HG02798 (cell line): Measurements from ENCODE around the gene PLCB1.

Source experiments
- ATAC-seq: cut with Tn5 transposase; IDR thresholded peaks from one replicate; pipeline ENCODE4 v1.9.1; 2021; ENCODE audit warnings: mild to moderate bottlenecking; ENCODE audit not compliant: unreplicated experiment, poor library complexity

The PLCB1 gene

DNA sequence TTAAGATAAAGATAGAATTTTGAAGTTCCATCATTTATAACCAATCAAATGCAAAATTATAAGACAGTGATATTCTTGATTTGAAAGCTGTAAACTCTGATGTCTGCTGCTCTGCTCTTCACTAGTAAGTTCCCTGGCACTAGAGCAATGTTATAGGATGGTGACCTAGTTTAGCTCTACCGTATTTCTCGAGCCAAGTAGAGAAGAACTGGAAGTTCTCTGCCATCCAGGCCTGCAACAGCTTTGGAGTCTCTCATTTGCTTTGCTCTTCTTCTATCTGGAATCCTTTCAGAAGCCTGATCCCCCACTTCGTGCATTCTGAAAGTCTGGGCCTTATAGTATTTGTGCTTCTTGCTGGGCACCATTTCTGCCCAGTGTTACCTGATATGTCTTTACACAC lies 100.3 kb downstream of the PLCB1 start:
- no peak for ATAC-seq

DNA sequence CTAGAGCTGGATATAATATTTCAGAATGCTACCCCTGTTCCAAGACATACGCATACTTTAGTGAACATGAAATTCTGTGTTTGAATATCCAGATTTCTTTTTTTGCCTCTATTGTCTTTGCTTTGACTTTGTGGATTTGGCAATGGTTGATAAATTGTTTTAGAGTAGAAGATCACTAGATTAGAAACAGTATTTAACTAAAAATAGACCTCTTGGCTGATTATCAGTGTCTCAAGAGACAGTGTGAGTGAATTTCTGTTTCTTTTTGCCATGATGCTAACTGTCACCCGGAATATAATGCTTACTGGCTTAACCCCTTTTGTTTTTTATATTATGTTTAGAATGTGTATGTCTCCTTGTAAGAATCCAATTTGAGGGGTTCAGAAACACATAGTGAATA lies 102.5 kb downstream of the PLCB1 start:
- ATAC-seq: no peak

DNA sequence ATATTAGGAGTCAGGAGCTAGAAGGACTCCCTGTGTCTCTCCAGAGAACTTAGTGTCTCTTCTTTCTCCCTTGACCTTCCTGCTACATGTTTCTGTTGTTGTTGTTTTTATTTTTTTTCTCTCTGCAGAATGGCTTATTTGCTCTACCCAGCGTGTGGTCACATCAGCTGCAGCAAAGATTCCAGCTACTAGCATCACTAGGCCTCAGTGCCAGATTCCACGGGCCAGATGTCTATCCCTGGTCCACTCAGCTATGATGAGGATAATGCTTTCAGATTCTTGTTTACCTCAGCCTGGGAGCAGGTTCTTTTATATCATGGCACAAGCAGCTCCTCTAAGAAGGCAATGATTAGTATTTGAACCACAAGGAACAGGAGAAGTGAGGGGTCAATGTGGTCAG lies 110.0 kb downstream of the PLCB1 start:
- ATAC-seq: no peak

DNA sequence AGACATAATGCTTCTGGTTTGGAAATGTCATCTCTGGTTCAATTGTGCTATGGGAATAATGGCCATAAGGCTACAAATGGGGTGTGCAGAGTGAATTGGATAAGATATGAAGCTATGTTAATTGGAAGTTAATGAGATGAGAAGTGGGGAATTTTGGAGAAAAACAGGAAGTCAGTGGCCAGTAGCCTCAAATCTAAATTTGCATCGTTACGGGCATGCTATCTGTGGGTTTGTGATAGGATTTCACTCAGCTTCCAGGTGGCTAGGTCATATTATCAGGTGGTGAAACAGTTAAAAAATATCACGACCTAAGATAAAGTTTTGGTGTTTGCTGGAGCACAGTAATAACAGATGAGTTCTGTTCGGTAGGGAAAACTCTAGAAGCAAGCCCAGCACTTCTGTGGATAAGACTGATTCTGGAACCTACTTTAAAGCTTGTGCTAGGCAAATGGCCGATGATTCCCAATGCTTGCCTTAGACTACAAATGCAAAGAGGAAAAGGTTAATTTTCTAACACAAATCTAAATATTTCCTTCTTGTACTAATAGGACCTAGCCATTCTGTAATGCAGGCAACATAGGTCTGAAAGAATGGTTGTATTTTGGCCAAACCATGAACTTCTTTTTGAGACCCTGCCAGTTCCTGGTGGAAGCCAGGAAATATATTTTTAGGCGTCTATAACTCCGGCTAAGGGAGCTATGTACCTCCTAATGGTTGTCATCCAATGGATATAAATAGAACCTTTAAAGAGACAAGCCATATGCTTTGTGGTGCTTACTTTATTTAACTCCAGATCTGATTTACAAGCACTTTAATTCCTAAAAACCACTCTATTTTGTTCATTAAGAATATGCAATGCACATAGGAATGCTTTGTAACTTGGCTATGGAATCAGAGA lies 111.0 kb downstream of the PLCB1 start:
- no peak for ATAC-seq

DNA sequence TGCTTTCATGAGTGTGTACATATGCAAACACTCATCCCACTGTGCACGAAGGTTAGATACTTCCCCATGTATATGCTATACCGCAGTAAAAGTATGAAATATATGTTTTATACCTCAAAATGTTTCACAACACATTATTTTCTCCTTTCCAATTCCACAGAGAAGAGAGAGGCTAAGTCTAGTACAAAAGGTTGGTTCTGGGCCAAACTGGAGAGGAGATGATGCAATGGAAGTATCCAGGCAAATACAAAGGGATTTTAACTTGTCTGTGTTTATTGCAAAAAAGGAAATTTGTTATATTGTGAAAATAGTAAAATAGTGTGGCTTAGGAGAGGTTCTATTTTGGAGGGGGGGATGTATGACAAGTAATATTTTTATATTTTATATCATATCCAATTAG lies 112.6 kb downstream of the PLCB1 start:
- no peak for ATAC-seq

DNA sequence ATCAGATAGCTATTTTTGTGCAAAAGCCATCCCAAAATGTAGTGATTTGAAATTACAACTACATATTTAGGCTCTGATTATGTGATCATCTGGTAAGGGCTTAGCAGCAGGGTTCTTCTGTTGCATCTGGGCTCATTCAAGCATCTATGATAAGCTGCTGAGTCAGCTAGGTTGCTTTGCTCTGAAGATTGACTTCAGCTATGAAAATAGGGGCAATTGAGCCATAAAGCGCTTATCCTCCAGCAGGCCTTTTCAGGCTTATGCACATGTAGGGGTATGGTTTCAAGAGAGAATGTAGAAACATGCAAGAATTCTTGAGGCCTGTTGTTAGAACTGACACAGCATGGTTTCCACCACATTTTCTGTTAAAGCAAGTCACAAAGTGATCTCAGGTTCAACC lies 114.1 kb downstream of the PLCB1 start:
- ATAC-seq: no peak

DNA sequence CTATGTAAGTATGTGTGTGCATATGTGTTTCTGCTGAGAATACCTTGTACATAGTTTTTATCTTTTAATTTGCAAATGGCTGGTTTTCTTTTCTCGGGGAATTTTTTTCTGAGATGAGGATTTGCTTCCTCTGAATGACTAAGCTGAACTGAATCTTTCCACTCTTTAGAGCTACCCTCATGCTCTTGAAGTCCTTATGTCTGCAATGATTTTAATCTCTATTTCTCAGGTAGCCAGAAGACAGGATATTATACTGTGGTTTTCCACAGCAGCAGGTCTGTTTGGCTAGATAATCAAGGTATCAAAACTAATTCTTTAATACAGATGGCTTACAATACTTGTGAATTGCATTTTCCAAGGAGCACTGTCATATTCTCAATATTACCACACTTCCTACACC lies 114.7 kb downstream of the PLCB1 start:
- no peak for ATAC-seq

DNA sequence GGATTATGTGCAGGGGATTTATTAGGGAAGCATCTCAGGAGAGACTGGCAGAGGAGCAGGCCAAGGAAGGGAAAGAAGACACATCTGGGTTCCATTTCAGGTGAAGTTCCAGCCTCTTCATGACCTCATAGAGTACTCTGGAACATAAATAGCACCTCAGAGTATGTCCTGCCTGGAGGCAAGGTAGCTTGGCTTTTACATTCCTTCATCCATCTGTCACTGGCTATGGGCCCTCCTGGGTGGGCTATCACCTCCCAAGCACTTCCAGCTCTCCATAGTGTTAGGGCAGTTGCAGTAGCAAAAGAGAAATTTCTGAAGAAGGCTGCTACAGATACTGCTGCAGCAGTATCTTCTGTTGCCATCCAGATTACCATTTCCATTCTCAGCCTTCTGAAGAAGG lies 116.0 kb downstream of the PLCB1 start:
- ATAC-seq: no peak

DNA sequence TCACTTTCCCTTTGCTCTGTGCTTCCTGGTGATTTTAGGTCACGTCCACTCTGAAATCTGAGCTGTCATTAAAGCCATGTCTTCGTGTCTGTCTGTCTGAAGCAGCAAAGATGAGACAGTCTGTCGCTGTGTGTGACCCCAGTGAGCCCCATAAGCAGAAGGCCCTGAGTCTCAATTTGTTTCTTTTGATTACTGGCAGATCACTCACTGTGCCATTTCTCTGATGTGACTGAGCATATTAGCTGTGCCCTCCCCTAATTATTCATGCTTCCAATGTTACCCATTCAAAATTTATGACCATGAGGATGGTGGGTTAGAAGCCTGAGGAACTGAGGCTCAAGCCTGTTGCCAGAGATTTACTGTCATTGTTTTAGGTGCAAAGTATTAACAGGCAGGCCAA lies 117.6 kb downstream of the PLCB1 start:
- ATAC-seq: no peak

DNA sequence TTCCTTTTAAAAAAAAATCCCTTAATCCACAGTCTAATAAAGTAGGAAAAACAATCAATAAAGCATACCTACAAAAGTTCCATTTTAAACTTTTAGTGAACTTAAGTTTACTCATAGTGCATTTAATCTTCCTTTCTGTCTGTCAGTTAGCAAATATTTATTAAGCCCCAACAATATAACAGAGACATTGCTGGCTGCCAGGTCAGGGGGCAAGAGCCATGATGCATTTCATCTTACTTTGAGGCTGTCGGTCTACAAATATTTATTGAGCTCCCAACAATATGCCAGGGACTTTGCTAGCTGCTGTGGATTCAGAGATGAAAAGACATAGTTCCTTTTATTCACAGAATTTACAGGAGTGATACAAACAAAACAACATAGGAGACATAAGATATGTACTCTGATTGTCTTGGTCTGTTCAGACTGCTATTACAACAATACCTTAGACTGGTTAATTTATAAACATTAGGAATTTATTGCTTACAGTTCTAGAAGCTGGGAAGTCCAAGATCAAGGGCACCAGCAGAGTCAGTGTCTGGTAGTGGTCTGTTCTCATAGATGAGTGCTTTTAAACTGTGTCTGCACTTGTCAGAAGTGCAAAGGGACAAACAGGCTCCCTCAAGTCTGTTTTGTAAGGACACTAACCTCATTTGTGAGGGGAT lies 118.6 kb downstream of the PLCB1 start:
- ATAC-seq: no peak

DNA sequence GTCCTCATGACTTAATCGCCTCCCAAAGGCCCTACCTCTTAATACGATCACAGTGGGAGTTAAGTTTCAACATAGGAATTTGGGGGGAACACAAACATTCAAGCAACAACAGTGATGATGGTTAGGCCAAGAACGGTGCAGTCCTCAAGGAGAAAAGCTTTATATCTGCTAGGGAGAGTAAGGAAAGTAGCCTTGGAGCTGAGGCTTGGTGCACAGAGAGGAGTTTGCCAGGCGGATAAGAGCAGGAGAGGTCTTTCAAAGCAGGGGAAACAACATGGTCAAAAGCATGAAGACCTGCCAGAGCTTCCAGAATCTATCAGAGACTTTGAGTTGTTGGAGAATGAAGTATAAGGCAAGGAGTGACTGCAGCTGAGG lies 119.1 kb downstream of the PLCB1 start:
- ATAC-seq: no peak

DNA sequence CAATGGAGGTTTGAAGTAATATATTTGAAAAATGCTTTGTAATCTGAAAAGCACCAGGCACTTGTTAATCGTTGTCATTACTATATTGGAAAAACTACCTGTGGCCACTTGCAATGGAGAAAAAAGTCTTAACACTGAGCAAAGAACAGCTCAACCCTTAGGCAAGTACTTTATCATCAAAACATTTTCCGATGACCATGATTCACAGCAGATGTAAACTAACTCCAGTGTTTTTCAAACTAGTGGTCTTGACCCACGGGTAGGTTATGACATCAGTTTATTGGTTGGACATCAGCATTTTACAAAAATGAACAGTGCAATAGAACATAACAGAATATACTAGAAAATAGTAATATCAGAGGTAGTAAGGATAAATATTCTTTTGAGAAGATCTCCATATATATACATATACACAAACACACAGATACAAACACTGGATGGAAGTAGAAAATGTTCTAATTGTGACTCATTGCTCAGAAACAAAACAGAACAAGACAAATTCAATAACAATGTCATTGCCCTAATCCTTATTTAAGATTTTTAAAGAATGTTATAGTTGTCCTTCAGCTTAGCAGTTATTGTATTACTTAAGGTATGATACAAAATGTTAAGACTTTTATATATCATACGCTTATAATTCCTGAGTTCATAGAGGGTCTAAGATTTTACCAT lies 123.0 kb downstream of the PLCB1 start:
- ATAC-seq: no peak

DNA sequence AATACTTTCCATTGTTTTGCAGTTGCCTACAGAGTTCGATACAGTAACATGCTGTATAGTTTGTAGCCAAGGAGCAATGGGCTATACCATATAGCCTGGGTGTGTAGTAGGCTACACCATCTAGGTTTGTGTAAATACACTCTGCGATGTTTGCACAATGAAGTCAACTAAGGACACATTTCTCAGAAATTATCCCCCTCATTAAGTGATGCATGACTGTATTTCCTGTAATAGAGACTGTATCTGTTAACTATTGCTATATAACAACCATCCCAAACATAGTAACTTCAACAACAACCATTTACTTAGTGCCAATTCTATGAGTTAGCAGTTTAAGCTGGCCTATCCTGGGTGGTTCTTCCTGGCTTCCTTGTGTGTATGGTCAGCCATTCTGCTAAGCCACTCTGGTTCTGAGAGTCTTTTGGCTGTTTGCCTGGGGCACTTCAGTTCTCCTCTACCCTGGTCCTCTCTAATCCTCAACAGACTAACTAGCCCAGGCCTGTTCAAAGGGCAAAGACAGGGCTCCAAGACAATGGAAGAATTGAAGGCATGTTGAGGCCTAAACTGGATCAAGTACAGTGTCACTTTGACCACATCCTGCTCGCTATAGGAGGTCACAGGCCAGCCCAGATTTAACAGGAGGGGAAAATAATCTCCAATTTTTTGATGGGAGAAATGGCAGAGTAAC lies 124.0 kb downstream of the PLCB1 start:
- no peak for ATAC-seq

DNA sequence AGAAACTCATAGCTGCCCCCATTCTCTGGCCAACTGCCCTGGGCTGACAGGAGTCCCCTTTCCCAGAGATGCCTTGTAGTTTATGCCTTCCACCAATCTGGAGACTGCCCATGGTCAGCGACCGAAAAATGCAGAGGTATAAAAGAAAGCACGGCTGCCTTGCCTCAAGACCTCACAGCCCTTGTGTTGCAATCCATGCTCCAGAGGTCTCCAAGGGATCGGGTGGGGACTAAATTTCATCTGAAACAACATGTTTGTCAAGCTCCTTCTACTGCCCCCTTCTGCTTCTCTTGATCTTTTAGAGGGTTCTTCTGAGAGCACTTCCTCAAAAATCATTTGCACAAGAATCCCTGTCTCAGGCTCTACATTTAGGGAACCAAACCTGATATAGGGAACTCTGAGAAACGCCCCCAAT lies 128.8 kb downstream of the PLCB1 start:
- ATAC-seq: no peak

DNA sequence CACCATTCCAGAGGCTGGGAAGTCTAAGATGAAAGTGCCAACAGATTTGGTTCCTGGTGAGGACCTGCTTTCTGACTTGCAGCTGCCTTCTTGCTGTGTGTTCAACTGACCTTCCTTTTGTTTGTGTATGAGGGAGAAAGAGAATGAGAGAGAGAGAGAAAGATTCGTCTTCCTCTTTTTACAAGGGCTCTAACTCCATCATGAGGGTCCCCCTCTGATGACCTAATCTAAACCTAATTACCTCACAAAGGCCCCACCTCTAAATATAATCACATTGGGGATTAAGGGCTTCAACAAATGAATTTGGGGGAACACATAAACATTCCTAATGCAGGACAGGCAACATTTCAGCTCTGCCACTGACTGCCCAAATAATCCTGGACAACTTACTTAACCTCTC lies 130.7 kb downstream of the PLCB1 start:
- ATAC-seq: no peak

DNA sequence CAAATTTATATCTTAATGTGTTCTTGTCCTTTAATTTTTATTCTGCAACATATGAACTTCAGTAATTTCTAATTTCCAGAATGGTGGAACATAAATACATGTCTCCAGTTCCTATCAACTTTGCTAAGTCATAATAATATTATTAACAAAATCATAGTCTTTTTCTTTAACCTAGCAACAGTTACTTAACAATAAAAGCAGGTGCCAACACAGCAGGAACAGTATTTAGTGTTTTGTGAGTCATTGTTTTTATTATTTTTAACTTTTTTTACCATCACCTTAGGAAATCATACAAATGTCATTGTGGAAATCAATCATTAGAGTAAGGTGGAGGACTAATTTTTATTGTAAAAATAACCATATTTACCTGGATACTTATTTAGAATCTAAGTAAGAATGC lies 133.5 kb downstream of the PLCB1 start:
- no peak for ATAC-seq

DNA sequence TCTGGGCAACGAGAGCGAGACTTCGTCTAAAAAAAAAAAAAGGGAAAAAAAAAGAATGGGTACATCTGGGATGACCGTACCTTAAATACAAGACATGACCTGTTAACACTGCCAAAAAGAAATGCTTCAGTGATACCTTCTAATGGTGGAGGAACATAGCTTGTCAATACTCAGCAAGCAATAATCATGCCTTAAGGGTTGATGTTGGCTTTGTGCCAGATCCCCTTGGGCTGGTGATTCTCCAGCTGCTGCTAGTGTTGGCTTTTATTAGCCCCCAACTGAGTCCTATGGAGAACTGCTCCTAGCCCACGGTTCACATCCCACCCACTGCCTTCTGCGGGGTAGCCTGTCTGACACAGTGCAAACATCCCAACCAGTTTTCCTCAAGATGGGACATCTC lies 134.9 kb downstream of the PLCB1 start:
- ATAC-seq: no peak

DNA sequence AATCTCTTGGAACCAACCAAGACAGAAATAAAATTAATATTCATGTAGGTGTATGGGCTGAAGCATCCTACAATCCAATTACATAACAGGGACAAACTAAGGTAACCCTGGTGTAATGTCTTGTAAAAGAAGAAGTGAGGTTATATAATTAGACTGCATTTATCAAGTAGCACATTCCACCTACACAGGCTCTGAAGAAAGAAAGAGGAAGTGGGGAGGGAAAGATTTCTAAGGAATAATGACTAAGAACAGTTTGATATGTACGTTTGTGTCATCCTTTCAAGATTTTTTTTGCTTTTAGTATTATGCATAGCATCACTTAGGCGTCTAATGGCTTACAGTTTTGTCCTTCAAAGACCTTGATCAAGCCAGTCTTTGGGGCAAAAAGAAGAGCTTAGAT lies 139.7 kb downstream of the PLCB1 start:
- no peak for ATAC-seq

DNA sequence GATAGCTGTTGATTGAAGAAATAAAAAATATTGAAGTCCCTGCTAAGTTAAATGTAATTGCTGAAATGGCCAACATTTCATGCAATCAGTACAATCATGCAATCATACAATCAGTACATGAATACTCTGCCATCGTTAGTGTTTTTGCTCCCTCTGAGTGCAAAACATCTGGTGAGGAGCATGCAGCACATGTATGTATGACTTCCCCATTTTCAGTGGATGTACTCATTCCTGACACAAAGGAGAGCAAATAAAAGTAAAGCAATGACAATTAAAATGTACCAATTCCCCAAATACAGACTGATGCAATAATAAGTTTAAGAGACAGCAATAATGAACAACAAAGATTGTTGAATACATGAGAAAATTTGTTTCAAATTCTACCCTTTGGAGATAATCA lies 140.7 kb downstream of the PLCB1 start:
- no peak for ATAC-seq

DNA sequence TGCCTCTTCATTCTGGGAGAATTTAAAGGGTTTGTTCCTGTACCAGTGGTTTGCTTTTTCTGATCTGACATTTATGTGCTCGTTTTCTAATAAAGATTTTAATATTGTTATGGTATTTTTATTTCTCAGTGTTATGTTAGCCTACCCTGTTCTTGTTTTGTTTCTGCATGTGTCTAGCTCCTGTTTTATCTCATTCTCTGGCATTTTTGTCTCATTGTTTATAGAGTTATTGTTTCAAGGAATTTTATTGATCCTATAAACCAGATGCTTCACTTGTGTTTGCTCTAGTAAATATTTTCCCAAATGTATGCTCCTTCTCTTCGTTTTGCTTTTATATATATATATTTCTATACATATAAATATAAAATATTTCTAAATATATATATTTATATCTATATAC lies 152.8 kb downstream of the PLCB1 start:
- no peak for ATAC-seq

DNA sequence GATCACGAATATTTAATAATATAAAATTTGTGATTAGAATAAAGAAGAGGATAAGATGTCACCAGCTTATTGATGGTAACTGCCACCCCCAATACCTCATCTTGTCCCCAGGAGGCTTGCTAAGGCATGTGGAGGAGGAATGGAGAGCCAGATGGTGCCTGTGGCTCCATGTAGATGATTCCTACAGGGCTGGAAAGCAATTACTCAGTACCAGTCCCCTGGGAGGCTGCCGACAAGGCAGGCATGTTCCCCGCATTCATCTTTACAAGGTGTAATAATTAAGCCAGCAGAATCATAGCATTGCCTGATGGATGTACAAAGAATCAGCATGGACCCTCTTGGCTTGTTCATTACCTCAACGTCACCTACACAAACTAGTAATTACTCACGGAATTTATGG lies 155.3 kb downstream of the PLCB1 start:
- ATAC-seq: no peak
